NCI-H2227 (cell line): Measurements from ENCODE around the gene MYBPH.

Experiments
- DNase-seq: peaks from one replicate; lab custom pipeline; 2025; ENCODE audit not compliant: unreplicated experiment; lab: John Stamatoyannopoulos, UW

The MYBPH gene

DNA sequence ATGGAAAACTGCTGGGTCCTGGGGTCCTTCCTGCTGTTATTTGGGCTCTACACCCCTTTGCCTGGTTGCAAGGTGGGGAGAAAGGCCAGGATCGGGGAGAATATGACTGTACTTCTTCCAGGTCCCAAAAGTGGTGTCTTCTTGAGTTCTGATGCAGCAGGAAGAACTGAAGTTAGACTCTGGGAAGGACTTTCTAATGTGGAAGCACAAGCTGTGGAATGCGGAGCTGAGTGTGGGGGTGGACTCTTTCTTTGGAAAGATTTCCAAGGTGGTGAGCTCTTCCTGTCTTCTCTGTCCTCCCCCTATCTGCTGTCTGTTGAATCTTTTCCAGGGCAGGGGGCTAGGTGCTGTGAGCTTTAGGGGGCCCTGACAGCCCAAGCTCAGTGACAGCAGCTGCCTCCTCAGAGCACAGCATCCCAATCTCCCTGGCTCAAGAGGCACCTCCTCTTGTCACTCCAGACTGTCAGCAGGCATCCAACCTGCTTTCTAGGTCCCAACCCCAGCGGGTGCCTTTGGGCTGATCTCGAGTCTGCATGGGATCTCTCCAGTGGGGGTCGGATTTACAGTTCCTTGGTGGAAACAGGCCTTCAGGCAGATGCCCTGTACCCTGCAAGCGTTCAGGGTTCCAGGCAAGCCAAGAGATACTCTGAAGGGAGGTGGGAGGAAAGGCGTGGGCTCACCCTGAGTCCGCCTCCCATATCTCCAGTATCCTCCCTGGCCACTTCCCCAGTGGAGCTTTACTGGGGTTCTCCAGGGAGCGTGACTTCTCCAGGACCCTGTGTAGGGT lies 24.9 kb downstream of the MYBPH start:
- no peak for DNase-seq

DNA sequence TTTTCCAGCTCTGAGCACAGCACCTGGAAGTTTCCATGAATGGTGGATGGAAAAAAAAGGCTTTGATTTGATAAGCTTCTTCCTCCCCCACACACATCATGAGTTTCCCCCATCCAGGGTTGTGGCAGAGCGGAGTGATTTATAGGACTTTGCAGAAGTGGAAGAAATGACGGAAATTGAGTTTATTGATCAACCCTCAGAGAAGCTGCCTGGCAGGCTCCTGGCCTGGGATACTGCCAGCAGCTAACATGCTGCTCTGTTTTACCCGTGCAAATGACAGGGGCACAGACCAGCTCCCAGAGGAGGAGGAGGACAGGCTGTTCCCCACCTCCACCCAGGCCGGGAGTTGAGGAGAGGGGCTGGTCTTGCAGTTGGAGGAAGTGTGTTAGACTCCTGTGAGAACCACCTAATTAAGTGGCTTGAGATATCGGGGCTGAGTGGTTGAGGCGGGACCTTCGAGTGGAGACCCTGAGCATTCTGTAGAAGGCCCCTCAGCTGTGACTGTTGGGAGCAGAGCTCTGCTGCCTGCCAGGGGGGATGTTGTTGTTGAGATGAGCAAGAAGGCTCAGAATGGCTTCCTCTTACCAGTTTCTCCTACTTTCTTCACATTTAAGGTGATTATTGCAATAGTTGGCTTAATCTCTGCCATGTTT lies 26.3 kb downstream of the MYBPH start:
- peak; percentile 34 for DNase-seq

DNA sequence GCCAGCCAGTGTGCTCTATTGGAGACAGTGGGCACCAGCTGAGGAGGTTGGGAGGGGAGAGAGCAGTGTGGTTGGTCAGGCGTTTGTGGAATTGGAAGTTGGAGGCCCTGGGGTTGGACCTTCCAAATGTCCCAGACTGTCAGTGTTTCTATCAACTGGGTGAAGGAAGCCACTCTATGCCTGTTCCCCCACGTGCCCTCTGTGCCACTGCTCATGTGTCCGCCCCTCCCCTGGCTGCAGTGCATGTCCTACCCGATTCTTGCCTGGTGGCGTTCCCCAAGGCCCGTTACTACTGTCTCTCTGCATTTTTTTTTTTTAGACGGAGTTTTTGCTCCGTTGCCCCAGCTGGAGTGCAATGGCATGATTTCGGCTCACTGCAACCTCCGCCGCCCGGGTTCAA lies 27.0 kb downstream of the MYBPH start:
- no peak for DNase-seq

DNA sequence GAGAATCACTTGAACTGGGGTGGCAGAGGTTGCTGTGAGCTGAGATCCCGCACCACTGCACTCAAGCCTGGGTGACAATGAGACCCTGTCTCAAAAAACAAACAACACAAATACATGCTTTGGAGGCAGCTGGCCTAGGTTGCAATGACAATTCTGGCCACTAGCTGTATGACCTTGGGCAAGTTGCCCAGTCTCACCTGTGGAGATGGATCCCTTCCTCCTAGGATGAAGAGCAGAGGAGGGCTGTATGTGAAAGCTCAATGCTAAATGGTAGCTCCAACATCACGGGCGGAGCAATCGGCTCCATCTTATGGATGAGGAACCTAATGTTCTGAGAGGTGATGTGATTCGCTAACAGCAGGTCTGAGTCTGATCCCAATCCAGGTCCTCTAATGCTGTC lies 27.5 kb downstream of the MYBPH start:
- DNase-seq, result no peak

DNA sequence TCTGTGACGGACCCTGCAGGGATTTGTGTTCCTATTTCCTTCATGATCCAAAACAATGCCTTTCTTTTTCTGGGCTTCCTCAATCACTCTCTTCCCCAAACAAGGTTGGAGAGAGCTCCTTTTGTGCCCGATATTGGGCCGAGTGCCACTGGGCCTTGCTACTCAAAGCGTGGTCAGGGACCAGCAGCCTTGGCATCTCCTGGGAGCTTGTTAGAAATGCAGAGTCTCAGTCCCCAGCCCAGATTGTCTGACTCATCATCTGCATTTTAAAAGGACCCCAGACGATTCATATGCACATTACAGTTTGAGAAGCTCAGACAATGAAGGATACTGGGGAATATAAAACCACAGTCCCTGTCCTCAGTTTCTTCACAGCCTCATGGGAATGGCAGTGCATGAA lies 28.2 kb downstream of the MYBPH start:
- DNase-seq, result no peak

DNA sequence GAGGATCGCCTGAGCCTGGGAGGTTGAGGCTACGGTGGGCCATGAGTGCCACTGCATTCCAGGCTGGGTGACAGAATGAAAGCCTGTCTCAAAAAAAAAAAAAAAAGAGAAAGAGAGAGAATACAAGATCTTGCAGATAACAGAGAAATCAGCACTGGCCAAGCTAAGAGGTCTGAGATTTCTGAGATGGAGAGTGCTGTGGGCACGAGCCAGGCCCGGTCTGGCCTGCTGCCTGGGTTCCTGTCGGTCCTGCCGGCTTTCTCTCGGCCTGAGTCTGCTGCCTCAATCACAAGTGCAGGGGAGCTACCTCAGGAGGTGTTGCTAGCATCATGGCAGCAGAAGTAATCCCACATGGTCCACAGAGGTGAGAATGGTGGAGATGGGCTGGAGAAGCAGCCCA lies 29.1 kb downstream of the MYBPH start:
- DNase-seq, result no peak

DNA sequence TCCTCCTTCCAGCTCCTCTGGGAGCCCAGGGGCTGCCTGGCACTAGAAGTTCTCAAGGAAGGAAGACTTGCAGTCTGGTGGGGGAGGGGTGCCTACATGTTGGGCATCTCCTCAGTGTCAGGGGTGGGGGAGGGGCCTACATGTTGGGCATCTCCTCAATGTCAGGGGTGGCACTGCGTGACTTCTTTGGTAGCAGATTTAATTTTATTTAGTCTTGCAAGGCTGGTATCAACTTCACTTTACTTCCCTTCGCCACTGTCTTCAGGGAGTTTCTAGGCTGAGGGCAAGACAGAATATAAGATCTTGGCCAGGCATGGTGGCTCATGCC lies 29.6 kb downstream of the MYBPH start:
- no peak for DNase-seq

DNA sequence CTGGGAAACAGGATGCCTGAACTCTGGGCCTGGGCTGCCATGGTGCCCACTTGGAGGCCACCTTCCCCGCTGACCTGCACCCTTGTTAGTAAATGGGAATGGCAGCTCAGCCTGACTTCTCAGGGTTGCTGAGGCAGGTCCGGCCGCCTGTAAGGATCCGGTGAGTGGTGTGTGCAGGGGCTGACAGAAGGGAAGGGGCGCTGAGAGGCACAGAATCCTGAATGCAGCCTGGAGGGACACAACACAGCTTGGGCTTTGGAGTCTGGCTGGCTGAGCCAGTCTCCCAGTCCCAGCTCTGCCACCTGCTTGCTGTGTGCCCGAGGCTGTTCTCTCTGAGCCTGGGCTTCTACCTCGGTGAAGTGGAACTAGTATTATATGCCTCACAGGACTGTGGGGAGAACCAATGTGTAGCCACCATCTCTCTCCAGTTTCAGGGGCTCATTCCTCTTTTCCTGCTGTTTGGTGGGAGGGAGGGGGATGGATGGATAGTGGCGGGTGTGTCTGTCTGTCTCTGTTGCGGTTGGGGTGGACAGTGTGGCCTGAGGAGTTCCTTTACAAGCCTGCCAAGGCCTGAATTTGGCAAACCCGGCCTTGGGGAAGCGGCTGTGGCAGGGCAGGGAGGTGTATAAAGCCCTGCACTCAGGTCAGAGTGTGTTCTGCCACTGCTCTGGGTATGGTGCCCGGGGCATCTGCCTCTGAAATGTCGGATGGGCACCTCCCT lies 30.1 kb downstream of the MYBPH start:
- no peak for DNase-seq

DNA sequence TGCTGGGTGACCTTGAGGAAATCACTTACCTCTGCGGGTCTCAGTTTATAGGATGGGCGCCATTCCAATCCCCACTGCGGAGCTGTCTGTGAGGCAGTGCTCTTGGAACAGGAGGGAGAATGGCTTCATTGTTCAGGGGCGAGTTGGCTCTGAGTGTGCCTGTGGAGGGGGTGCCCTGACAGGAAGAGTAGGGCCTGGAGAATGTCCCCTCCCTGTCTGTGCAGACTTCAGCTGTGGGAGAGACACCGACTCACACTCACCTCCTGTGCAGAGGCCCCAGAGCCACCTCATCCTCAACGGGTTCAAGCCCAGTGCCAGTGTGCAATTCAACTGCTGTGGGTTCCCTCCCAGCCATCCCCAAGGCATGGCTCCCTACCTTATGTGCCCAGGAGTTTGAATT lies 31.0 kb downstream of the MYBPH start:
- no peak for DNase-seq

DNA sequence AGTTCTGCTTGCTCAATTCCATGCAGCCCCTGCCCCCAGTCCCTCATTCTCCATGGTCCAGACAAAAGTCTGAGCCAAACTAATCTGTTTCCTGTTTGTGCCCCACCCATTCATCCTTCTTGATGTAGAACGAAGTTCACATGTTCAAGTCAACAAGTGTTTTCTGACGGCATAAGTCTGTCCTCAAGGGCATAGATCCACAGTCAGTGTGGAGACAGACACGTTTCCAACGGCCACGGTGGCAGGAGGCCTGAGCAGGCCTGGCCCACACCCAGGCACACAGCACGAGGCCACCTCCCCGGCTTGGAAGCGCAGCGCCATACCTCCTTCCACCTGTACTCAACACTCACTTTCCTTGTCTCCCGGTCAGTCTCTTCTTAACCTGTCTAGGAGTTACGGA lies 32.0 kb downstream of the MYBPH start:
- DNase-seq, result no peak

DNA sequence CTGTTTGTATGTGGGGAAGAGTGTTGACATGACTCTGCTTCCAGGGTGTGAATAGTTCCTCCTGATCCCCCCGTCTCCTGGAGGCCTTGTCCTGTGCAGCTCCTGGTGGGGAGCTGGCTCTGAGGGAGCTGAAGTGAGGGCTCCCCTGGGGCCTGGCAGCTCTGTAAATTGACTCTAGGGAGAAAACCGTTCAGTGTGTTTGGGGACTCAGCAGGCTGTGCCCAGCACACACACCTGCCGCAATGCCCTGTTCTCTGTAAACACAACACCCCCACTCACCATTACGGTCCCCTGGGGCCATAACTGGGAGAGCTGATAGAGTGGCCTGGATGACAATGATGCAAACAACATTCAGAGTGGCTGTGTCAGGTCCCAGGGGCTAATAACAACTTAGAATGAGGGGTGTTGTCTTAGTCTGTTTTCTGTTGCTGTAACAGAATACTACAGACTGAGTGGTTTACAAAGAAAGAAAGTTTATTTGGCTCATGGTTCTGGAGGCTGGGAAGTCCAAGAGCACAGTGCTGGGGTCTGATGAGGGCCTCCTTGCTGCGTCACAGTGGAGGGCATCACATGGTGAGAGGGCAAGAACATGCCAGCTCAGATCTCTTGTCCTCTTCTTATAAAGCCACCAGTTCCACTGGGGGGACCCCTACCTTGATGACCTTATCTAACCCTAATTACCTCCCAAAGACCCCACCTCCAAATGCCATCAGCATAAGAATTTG lies 32.8 kb downstream of the MYBPH start:
- DNase-seq, result no peak

DNA sequence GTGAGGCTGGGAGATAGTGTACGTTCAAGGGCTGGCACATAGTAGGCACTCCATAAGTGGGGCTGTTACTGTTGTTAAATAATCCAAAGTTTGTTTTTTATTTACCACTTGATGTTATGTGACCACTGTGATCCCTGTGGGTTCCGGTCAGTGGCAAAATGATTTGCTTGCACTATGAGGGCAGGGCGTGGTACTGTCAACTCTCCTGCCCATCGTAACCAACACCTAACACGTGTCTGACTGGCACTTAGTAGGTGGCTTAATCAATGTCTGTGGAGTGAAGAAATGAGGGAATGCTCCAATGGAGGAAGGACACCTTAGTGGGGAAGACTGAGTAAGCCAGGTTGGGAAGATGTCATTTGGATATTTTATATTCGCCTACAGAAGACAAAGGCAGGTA lies 33.5 kb downstream of the MYBPH start:
- DNase-seq, result no peak

DNA sequence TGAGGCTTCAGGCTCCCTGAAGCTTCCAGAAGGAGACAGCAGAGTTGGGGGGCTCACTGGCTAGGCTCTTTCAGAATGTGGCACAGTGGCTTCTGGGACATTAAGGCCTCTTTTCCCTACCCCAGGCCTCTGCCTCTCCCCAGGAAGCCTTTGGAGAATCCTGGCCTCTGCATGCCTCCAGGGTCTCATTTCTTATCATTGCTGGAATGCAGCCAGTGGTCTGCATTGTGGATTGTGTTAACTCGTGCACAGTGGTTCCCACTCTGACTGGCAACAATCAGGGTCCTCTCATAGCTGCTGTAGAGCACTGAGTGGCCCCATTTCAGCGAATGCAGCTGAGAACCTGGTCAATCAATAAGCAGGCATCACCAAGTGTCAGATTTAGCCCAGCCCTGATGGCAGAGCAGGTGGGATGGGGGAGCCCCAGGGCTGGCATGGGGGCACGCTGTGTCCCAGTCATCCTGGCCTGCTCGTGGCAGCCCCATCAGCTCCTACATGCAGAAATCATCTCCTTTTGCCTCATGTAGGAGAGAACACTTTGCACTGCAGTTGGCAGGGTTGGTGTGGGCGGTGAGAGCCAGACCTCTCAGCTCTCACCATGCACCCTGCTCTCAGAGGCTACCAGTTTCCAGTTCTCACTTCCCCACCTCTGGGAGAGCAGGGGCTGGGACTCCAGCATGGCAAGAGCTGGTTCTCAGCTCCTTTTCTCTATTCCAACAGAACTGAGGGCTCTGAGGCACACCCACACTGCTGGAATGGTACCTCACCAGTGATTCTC lies 34.7 kb downstream of the MYBPH start:
- no peak for DNase-seq

DNA sequence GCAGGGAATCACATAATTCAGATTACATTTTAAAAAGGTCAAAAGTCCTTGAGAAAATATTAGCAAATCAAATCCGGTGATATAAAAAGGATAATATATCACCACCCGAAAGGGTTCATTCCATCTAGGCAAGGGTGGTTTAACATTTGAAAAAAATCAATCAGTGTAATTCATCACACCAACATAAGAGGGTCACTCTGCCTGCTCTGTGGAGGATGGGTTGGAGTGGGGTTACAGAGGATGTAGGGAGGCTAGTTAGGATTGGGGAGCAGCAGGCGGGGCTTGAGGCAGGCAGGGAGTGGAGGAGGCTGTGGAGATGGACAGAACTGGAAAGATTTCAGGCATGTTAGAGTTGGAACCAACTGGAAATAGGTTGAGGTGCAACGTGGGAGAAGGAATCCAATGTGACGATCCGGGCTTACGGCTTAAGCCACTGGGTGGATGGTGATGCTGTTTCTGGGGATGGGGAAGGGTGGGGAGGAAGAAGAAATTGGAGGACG lies 35.6 kb downstream of the MYBPH start:
- no peak for DNase-seq

DNA sequence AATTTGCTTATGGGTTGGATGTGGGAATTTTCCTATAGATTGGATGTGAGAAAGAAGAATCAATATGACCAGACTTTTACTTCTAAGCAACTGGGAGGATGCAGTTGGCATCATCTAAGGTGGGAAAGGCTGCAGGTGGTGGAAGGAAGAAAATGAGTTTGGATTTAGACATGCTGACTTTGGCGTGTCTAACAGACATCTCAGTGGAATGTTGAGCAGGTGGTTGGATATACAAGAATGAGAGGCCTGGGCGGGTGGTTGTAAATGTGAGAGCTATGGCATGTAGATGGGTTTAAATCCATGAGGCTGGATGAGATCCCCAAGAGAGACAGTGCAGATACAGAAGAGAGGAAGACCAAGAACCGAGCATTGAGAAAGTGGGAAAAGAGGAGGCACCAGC lies 37.6 kb downstream of the MYBPH start:
- DNase-seq, result no peak

DNA sequence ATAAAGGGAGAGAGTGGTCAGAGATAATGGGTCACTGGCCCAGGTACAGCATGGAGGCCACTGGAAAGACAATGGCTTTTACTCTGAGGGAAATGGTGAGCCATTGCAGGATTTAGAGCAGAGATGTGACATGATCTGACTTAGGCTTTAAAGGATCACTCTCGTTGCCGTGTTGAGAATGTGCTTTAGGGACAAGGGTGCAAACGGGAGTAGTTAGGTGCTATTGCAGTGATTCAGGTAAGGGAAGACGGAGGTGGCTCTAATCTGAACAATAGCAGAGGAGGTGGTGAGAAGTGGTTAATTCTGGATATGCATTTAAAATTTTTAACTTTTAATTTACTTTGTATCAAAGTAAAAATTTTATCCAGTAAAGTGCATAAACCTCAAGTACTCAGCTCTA lies 38.3 kb downstream of the MYBPH start:
- DNase-seq, result no peak

DNA sequence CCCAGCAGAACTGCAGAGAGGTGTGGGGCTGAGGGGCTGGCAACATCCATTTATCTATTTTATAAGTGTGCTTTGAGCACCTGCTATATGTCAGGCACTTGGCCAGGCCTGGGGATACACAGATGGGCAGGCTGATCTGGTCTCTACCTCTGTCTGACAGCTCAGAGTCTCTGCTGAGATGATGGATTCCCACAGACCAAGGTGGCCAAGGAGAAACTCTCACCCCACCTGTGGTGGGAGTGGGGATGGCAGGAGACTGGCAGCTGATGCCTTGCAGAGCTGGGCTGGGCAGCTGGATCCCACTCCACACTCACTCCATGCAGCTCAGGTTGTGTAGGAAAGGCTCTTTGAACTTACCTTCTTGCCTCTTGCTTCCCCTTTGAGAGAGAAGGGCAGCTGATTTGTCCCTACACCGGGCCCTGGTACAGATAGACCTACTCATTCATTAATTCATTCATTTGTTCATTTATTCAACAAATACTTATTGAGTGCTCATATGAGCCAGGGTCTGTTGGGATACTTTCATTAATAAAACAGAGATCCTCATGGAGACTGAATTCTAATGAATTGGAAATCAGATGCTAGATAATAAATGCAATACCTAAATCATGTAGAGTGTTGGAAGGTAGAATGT lies 39.1 kb downstream of the MYBPH start:
- DNase-seq, result peak; percentile 15

DNA sequence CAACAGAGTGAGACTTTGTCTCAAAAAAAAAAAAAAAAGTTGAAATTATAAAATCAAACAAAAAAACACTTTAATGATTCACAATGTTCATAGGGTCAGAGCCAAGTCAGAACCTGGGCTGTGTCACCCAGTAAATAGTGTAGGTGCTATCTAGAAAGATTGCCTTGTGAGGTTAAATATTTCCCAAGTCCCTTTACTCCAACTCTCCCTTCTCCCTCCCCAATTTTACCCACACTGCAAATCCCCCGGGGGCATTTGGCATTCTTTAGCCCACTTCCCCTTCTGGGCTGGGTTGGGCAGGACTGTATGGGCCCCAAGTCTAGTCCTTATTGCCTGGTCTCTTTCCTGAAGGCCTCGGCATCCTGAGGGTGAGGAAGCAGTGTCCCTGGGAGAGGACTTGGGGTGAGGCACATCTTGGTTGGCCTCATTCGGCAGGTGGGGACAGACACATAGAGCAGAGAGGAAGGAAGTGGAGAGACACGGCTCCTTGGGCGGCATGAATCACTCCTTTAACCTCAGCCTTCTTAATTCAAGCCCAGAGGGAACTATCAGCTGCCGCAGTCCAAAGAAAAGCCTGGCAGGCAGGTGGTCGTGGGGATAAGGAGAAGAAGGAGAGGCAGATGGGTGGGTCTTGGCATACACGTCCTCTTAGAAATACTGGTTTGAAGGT lies 39.9 kb downstream of the MYBPH start:
- no peak for DNase-seq

DNA sequence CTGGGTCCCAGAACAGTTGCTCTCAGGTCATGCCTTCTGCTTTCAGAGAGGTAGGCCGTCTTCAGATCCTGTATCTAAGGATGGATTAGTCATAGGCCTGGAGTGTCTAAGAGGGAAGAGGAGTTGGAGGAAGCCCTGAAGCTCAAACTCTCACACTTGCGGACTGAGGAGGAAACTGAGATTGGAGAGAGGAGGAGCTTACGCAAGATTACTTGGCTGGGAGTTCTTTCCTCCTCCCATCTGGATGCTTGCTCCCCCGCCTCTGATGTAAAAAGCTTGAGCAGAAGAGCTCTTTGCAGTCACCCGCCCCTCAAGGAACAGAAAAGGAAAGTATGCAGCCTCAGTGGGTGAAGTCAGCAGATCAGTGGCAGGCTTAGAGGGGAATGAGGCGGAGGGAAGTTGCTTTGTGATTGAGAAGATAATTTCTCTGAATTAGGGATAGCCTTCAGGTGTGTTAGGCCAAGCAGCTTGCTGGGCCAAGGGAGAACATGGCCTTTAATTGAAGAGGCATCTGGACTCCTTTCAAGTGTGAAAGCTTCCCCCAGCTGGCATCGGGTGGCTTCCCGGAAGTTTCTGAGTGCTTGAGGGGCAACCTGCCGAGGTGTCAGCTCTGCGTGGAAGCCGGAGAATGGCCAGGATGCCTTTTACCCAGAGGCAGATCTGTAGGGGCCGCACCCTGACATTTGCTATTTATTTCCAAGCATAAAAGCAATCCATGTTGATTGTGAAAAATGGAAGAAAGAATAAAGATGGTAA lies 41.5 kb downstream of the MYBPH start:
- DNase-seq, result peak; percentile 21
